AG08396 (cell line): Measurements from ENCODE around the gene GSDMA.
"Not testable (repeated sequence)": the region's sequence is repeated elsewhere in the genome, so short reads cannot be mapped to it uniquely, and the experiment has no call there.

Source experiments
- DNase-seq: peaks from one replicate; pipeline ENCODE4 v3.0.0; 2012; ENCODE audit warnings: low spot score, mixed read lengths

GSDMA gene

DNA sequence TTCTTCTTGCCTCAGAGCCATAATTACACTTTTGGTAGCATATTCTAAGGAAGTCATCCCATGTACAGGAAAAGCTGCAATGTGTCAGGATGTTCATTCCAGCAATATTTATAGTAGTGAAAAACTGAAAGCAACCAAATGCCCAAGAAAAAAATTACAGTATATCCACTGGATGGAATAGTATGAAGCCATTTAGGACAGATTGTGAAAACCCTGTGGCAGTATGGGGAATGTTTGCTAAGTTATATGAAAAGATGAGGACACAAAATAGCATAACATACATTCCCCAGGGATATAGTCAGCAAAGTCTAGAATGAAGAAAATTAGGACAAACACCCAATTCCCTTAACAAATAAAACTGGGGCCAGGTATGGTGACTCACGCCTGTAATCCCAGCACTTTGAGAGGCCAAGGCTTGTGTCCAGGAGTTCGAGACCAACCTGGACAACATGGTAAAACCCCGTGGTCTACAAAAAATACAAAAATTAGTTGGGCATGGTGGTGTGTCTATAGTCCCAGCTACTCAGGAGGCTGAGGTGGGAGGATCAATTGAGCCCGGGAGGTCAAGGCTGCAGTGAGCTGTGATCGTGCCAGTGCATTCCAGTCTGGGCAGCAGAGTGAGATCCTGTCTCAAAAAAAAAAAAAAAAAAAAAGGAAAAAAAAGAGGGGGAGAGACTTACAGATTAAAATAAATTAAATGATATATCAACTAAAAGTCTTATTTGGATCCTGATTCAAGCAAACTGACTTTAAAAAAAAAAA is 33.0 kb upstream of the GSDMA start:
- peak; percentile 43 for DNase-seq

DNA sequence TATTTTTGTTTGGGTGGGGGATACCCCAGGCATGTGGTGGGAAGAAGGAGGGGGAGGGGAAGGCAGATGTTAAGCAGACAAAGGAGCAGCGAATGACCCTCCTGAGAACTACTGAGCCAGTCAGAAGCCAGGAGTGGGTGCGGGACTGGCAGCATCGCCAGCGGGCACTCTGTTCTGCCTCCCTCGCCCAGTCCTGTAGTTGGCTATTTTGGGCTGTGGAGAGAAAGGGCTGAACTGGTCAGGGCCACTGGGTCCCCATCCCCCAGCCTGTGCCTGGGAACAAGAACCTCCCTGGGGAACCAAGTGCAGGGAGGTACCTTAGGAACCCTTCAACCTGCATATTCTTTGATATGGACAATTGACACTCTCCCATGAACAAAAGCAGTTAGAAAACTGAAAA is 28.9 kb upstream of the GSDMA start:
- no peak for DNase-seq

DNA sequence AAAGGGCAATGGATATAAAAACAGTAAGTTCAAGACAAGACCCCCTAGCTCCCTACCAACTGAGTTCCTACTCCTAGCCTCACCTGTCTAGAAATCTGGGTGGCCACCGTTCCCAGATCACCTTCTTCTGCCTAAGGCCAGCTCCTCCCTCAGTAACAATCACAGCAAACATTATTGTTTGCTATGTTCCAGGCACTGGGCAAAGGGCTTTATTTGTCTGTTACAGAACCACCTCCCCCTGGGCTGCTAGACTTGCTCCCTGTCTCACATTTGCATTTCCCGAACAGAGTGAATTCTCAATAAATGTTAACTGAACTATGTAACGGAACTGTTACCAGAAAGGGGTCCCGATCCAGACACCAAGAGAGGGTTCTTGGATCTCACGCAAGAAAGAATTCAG is 28.5 kb upstream of the GSDMA start:
- no peak for DNase-seq

DNA sequence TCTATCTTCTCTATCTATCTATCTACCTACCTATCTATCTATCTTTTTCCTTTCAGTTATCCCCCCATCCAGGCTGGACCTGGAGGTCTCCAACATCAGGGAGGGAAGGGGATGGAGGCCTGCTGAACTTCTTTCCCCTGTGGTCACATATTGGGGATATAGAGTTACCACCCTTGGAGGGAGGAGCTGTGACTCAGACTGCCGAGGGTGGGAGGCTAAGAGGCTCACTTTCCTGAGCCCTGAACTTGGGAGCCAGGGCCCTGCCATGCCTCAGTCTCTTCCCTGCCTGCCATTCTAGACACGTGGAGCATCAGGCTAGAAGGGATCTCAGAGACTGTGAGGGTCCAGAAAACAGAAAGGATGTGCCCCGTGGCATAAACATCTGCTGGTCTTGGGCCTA is 26.9 kb upstream of the GSDMA start:
- DNase-seq: no peak

DNA sequence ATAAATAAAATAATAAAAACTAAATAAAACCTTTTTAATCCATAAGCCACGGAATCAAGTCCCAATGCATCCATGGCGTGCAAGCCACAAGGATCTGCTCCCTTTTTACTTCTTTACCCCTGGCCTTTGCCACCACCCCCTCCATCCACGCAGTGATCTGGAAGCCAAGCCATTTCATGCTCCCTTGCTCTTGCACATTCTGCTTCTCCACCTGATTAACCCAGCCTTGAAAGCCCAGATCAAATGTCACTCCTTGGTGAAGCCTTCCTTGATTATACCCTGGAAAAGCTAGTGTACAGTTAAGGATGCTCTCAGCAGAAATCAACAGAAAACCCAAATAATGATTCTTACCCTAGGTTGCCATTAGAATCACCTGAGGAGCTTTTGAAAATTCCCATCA is 25.4 kb upstream of the GSDMA start:
- no peak for DNase-seq

DNA sequence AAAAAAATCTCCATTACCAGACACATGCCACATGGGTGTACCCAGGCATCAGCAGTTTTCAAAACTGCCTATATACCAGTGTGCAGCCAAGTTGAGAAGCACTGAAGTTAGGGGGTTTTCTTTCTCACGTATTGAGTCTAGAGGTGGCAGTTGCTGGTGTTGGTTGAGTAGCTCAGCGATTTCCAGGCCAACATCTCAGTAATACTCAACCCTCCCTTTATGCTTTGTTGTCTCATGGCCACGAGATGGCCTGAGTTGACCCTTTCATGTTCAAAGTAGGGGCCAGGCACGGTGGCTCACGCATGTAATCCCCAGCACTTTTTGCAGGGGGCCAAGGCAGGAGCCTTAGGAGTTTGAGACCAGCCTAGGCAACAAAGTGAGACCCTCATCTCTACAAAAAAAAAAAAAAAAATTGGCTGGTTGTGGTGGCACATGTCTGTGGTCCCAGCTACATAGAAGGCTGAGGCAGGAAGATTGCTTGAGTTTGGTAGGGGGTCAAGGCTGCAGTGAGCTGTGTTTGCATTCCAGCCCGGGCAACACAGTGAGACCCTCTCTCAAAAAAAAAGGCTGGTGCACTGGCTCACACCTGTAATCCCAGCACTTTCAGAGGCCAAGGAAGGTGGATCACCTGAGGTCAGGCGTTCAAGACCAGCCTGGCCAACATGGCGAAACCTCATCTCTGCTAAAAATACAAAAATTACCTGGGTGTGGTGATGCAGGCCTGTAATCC is 24.5 kb upstream of the GSDMA start:
- DNase-seq: no peak

DNA sequence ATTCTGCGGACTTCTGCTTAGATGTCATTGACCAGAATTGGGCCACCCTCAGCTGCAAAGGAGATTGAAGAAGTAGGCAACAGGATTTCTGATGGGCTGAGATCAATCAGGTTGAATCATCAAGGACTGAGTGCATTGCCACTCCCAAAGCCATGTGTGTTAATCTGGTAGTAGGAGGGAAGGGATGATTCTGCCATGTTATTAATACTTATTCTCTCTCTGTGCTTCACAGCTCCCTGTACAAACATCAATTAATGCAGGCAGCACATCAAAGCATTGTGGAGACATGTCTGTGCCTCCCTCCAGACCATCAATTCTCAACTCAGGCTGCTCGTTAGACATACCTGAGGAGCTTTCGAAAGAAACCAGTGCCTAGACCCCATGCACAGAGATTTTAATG is 23.7 kb upstream of the GSDMA start:
- DNase-seq: no peak

DNA sequence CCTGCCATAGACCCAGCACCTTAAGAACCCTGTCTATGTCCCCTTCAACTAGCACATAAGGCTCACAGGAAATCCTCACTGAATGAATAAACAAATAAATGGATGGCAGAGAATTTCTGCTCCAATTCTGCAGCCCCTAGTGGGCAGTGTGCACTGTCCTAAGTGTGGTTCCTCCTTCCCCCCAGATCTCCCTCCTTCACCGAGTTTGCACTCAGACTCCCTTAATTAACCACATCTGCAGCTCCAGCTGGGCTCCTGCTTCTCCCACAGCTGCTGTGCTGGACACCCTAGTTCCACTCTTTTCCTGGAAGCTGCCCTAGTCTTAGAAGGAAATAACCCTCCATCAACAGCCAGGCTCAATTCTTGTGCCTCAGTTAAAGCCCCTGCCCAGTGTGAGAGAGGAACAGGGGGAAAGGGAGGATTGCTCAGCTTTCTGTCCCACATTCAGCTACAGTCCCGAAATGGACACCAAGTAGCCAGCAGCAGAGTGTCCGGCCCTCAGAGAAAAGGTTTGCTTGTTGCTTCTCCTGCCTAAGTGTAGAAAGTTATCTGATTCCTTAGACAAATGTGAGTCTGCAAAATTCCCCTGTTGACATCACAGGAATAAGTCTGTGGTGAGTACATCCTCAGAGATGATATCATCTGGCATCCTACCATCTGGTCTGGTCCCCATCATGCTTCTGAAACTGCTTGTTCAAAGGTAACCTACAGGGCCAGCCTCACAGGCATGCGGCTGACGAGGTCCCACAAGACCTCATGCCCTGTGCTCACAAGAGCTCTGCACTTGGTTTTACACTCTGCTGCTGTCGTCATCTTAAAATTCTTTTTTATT is 23.0 kb upstream of the GSDMA start:
- DNase-seq: peak; percentile 69

DNA sequence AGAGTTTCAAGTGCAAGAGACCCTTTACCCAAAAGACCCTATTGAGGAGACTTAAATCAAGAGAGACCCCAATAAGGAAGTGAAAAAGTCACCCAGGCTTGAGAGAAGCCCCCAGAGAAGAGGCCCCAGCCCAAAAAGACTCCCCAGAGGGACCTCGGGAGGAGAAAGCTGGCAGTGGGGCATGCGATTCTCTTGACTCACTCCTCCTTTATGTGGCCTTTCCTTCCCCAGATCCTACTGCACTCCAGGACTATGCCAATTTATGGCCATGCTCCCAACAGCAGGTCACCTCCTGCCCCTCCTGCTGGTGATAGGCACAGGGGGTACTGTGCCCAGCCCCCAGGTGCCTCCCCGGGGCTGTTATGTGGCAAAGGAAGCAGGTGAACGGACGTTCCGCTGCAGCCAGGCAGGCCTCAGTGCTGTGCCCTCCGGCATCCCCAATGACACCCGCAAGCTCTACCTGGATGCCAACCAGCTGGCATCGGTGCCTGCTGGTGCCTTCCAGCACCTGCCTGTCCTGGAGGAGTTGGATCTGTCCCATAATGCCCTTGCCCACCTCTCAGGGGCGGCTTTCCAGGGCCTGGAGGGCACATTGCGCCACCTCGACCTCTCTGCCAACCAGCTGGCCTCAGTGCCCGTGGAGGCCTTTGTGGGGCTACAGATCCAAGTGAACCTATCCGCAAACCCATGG is 19.0 kb upstream of the GSDMA start:
- DNase-seq: no peak

DNA sequence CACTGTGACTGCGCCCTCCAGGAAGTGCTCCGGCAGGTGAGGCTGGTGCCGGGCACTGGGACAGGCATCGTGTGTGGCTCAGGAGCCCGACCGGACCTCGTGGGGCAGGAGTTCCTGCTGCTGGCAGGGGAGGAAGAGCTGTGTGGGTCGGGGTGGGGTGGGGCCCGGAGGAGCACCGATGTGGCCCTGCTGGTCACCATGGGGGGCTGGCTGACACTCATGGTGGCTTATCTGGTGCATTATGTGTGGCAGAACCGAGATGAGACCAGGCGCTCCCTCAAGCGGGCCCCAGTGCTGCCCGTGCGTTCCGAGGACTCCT is 18.5 kb upstream of the GSDMA start:
- DNase-seq: no peak

DNA sequence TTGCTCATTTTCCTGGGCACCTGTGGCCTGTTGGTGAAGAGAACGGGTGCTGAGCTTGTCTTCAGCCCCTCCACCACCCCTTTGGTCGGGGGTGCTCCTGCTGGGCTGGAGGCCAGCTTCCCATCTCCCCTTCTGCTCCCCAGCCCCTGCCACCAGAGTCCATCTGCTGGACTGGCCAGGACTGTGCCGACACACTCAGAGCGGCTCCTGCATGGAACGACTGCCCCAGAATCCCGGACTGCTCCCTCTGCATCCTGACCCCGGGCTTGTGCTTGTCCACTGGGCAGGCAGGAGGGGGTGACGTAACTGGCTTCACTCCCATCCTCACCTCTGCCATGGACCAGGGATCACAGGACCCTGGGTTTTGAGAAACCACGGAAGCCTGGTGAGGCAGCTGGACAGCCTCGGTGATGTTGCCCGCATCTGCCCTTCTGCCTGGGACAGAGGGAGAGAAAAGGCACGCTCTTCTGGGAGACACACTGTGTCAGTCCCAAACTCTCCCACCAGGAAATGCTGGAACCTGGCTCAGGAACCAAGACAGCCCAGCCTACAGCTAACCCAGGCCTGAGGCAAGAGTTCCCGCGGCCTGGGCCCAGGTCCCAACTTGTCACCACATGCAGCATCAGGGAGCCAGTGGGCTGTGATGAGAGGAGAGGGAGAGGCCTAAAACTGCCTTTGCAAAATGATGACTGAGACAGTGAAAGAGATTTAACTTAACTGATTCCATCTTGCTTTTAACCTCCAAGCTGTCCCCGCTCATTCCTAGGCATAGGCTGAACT is 16.1 kb upstream of the GSDMA start:
- DNase-seq: no peak

DNA sequence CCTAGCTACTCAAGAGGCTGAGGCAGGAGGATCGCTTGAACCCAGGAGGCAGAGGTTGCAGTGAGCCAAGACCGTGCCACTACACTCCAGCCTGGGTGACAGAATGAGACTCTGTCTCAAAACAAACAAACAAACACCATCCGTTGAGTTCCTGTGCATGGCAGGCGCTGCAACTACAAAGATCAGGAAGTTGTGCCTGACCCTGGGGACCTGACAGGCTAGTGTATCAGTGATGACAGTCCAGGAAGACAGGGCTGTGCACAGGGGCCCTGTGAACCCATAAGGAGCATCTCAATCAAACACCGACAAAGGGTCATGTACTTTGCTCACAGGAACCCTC is 14.3 kb upstream of the GSDMA start:
- not testable (repeated sequence) for DNase-seq

DNA sequence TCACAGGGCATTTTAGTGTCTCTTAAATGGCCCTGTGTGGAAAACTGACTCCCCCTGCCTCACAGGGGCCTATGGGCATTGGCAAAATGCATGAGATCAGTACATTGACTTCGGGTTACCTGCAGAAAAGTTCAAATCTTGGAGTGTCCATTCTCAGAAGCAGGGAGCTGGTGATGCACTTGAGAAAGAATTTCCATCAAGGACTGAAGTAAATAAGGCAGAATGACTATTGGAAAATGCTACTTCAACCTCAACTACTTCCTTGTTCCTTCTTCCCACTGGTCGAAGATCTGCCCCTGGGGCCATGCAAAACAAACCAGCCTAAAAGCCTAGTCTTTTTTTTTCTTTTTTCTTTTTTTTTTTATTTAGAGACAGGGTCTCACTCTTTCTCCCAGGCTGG is 13.8 kb upstream of the GSDMA start:
- no peak for DNase-seq

DNA sequence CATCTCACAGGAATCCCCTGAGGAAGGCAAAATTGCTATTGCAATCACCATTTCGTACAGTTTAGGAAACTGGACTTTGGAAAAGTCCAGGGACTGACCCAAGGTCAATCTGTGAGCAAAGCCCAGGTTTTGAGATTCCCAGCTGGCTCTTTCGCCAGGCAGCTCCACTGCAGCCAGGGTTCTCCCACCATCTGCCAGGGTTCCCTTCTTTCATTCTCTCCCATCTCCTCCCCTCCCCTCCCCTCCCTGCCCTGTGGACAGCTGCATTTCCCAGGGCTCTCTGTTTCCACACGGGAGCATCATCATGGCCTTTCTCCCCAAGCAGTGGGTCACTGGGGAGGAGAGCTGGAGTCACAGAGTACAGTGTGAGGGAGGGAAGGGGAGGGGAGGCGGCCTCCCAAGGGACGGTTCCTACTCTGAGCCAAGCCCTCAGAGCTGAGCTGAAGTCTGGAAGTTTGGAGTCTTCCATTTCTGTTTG is 11.9 kb upstream of the GSDMA start:
- no peak for DNase-seq

DNA sequence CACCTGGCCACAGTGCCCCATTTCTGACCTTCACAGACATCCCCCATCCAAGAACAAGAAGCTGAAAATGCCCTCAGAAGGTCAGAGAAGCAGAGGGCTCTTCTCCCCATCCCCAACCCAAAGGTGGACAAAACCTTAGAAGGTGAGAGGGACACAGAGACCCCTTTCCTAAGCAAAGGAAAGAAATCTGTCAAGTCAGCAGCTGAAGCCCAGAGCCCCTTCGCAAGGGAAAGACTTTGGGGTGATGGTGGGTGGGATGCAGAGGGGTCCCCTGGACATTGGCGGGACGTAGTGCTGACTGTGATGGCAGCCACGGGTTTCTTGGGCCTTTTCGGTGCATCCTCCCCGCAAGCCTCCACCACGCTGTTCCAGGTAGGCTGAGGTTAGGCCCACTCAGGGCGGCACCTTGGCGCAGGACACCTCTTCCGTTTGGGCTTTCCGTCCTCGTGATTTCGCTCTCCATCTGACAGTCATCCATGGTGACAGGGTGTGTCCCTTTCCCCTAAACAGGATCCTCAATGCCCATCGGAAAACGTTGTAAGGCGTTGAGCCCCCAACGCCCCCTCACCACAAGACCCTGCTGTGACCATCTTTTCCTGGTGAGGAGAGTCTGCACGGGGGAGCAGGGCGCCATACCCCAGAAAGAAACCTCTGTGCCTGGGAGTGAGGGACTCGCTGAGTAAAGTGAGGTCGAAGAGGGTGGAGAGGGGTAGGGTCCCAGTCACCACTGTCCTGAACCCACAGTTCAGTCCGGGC is 10.7 kb upstream of the GSDMA start:
- DNase-seq: no peak

DNA sequence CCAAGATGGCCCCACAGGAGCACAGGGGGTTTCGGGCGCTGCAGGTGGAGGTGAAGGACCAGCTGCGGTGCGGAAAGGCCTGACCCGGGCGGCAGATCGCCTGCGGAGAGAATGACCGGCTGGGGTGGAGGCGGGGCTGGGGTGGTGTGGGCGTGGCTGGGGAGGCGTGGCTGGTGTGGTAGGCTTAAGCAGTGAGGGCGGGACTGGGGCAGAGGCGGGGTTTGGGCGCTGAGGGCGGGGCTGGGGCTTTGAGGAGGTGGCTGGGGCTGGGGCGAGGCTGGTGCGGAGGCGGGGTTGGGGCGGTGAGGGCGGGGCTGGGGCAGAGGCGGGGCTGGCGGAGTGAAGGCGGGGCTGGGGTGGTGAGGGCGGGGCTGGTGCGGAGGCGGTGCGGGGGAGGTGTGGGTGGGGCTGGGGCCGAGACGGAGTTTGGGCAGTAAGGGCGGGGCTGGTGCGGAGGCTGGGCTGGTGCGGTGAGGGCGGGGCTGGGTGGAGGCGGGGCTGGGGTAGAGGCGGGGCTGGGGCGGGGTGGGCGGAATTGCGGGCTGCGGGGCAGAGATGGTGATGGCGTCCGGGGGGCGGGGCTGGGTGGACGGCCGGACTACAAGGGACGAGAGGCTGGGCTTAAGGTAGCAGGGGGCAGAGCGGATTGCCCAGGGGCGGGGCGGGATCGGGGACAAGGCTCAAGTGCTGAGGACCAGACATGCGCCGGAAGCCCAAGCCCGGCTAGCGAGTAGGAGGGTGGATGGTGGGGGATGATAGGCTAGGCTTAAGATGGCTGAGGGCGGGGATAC is 9.9 kb upstream of the GSDMA start:
- peak; percentile 97 for DNase-seq

DNA sequence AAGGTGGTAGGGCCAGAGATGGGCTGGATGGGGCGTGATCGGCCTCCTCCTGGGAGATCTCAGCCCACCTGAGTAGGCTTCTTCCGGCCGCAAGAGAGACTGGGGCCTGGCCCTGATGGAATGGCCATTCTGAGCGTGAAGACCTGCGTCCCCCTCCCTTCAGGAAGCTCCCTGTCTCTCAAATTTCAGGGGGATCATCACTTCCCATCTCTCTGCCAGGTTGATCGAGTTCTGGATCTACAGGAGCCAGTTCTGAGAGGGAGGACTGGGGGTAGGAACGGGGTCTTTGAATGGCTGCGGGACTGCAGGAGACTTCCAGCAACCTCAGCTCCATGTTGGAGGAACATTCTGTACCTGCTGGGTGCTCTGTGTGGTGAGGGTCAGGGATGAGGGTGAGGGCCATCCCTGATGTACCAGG is 9.3 kb upstream of the GSDMA start:
- no peak for DNase-seq

DNA sequence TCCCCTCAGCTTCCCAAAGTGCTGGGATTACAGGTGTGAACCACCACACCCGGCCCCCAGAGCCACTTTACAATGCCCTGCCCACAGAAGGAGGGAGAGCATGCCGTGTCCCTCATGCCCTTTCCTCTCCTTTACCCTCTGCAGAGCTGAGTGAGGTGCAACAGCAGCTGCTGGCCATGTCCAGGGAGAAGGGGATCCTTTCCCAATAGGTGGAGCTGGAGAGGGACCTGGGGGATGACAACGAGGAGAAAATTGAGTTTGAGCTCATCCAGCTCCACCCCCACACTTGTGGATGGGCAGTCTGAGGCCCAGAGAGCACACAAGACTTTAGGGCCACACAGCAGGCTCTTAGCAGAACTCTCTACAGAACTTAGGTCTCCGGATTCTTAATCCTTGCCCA is 7.9 kb upstream of the GSDMA start:
- no peak for DNase-seq

DNA sequence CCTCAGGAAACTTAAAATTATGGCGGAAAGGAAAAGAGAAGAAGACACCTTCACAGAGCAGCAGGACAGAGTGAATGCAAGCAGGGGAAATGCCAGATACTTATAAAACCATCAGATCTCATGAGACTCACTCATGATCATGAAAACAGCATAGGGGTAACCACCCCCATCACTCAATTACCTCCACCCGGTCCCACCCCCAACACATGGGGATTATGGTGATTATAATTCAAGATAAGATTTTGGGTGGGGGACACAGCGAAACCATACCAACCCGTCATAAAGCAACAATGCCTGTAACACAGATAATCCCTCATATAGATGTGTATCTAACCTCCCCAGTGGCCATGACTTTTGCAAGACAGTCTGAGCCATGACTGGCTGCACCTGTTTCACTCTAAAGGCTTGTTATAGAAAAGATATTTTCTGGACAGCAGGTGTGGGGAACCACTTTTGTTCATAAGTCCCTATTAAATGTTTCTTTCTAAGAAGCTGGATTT is 7.0 kb upstream of the GSDMA start:
- no peak for DNase-seq

DNA sequence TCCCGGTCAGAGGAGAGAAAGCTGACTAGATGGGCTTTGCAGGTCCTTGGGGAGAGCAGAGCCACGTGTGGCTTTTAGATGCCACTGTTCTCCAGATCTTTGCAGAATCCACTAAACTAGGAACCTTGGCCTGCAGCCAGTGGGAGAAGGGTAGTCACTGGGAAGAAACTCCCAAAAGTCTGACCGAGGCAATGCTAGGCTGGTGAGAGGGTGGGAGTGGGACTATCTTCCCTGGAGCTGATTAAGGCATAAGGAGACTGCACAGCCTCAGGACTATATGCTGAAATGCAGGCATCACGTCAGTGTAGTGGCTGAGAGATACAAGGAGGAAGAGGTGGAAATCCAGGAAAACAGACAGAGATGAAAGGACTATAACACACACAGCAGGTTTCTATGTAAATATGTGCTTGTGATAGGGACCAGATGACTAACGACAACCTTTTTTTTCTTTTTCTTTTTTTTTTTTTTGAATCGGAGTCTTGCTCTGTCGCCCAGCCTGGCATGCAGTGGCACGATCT is 2.2 kb upstream of the GSDMA start:
- no peak for DNase-seq
